ENCODE results near the gene SIRT7.

The SIRT7 gene

DNA sequence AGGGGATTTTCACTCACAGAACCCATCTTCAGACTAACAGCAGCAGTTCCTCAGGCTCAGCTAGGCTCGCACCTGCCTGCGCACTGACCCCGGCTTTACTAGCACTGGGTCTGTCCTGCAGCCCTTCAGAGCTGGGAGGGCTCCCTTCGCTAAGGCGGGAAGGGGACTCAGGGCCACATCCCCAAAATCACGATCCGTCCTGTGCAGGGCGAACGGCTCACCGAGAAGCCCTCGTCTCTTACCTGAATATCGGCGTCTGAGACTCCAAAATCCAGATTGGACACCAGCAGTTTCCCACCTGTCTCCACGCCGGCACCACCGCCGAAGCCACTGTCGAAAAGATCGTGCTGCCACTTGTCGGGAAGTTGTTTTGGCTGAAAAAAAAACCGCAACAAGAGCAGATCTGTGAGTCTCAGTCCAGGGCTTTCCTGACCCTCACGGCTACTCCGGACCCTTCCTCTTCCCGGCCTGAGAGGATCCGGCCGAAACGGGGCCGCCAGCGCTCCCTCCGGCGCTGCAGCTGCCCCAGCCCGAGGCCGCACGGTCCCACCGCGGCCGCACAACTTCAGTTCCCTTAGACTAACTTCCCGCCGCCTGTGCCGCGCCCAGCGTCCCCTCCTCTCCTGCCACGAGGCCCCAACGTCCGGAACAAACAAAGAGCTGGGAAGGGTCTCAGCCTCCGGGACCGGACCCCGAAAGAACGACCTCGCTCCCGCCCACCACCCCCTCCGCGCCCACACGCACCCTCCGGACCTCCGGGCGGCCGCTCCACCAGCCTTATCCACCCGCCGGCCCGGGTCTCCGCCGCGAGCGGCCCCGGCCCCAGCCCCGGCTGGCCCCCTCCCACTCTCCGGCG, 27.3 kb downstream of the SIRT7 start:
- TF ChIP-seq, protein P1, sequence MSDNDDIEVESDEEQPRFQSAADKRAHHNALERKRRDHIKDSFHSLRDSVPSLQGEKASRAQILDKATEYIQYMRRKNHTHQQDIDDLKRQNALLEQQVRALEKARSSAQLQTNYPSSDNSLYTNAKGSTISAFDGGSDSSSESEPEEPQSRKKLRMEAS (IDR thresholded peaks at IDR 0.05), result peak; percentile 30; the same call in 1 of the 2 replicates
- TF ChIP-seq TAF1 (IDR thresholded peaks at IDR 0.05; ENCODE audit: low read depth) (no peak), FOXM1 (IDR thresholded peaks at IDR 0.05; ENCODE audit: borderline replicate concordance, low read depth) (no peak)

DNA sequence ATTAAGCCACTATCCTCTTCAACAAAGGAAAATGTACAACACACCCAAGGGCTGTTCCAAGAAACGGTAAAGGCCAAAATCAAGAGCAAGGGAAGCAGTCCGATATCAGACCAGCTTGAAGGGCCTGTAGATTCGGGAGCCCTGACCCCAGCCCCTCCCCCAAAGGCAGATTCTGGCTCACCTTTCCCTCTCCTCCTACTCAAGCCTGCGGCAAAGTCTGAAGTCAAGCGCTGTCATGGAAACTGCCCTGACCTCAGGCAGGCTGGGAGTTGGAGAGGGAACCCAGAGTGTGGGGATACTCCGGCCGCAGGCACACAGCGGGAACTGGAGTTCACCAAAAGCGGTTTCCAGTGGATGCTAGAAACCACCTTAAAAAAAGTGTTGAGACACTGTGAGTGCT, 28.4 kb downstream of the SIRT7 start:
- no peak for TF ChIP-seq CREB1 (IDR thresholded peaks at IDR 0.05; ENCODE audit: low read depth)
- no peak for TF ChIP-seq ZBTB7A (IDR thresholded peaks at IDR 0.05; ENCODE audit: low read depth)
- no peak for TF ChIP-seq RAD21 (IDR thresholded peaks at IDR 0.05; ENCODE audit: low read depth)
- TF ChIP-seq, protein P1 (IDR thresholded peaks at IDR 0.05), result no peak
- no peak for TF ChIP-seq NFIC (IDR thresholded peaks at IDR 0.05)
- TF ChIP-seq EGR1 (IDR thresholded peaks at IDR 0.05), result no peak
- no peak for TF ChIP-seq CEBPB (IDR thresholded peaks at IDR 0.05)
- no peak for TF ChIP-seq FOXM1 (IDR thresholded peaks at IDR 0.05; ENCODE audit: borderline replicate concordance, low read depth)
- TF ChIP-seq EP300 (IDR thresholded peaks at IDR 0.05; ENCODE audit: borderline replicate concordance), result no peak
- TF ChIP-seq, protein P2, sequence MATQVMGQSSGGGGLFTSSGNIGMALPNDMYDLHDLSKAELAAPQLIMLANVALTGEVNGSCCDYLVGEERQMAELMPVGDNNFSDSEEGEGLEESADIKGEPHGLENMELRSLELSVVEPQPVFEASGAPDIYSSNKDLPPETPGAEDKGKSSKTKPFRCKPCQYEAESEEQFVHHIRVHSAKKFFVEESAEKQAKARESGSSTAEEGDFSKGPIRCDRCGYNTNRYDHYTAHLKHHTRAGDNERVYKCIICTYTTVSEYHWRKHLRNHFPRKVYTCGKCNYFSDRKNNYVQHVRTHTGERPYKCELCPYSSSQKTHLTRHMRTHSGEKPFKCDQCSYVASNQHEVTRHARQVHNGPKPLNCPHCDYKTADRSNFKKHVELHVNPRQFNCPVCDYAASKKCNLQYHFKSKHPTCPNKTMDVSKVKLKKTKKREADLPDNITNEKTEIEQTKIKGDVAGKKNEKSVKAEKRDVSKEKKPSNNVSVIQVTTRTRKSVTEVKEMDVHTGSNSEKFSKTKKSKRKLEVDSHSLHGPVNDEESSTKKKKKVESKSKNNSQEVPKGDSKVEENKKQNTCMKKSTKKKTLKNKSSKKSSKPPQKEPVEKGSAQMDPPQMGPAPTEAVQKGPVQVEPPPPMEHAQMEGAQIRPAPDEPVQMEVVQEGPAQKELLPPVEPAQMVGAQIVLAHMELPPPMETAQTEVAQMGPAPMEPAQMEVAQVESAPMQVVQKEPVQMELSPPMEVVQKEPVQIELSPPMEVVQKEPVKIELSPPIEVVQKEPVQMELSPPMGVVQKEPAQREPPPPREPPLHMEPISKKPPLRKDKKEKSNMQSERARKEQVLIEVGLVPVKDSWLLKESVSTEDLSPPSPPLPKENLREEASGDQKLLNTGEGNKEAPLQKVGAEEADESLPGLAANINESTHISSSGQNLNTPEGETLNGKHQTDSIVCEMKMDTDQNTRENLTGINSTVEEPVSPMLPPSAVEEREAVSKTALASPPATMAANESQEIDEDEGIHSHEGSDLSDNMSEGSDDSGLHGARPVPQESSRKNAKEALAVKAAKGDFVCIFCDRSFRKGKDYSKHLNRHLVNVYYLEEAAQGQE (IDR thresholded peaks at IDR 0.05; ENCODE audit: low read depth), result no peak
- TF ChIP-seq TEAD4 (IDR thresholded peaks at IDR 0.05), result no peak
- TF ChIP-seq, protein P3, sequence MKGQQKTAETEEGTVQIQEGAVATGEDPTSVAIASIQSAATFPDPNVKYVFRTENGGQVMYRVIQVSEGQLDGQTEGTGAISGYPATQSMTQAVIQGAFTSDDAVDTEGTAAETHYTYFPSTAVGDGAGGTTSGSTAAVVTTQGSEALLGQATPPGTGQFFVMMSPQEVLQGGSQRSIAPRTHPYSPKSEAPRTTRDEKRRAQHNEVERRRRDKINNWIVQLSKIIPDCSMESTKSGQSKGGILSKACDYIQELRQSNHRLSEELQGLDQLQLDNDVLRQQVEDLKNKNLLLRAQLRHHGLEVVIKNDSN (IDR thresholded peaks at IDR 0.05), result no peak
- no peak for TF ChIP-seq YY1 (IDR thresholded peaks at IDR 0.05; ENCODE audit: low read depth)
- TF ChIP-seq TCF12 (IDR thresholded peaks at IDR 0.05; ENCODE audit: low read depth), result no peak
- TF ChIP-seq TAF1 (IDR thresholded peaks at IDR 0.05; ENCODE audit: low read depth), result no peak

DNA sequence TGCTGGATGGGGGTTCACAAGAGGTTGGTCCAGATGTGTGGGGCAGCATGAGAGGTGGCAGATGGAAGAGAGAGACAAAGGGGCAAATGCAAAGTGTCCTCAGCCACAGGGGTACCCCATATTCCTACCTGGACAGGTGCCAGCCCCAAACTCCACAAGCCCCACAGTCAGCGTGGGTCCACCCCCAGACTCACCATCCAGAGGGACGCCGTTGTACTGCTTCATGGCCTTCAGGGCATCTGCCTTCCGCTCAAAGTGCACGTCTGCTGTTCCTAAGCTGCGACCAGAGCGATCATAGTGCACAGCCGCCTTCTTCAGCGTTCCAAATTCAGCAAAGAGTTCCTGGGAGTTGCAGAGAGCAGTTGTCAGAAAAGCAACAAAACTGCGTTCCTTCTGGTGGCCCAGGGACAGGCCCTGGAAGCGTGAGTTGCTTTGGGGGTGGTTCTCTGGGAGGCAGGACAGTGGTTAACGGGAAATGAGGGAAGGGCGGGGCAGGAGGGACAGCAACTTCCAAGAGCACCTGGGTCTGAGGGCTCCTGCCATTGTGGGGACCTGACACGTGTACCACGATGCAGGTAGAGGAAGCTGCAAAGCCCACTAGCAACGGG, 28.9 kb downstream of the SIRT7 start:
- TF ChIP-seq TCF12 (IDR thresholded peaks at IDR 0.05; ENCODE audit: low read depth) (no peak), EP300 (IDR thresholded peaks at IDR 0.05; ENCODE audit: borderline replicate concordance) (no peak), ZBTB7A (IDR thresholded peaks at IDR 0.05; ENCODE audit: low read depth) (no peak), RAD21 (IDR thresholded peaks at IDR 0.05; ENCODE audit: low read depth) (no peak), FOXM1 (IDR thresholded peaks at IDR 0.05; ENCODE audit: borderline replicate concordance, low read depth) (no peak), CEBPB (IDR thresholded peaks at IDR 0.05) (no peak)
- TF ChIP-seq, protein P1 (IDR thresholded peaks at IDR 0.05), result no peak

DNA sequence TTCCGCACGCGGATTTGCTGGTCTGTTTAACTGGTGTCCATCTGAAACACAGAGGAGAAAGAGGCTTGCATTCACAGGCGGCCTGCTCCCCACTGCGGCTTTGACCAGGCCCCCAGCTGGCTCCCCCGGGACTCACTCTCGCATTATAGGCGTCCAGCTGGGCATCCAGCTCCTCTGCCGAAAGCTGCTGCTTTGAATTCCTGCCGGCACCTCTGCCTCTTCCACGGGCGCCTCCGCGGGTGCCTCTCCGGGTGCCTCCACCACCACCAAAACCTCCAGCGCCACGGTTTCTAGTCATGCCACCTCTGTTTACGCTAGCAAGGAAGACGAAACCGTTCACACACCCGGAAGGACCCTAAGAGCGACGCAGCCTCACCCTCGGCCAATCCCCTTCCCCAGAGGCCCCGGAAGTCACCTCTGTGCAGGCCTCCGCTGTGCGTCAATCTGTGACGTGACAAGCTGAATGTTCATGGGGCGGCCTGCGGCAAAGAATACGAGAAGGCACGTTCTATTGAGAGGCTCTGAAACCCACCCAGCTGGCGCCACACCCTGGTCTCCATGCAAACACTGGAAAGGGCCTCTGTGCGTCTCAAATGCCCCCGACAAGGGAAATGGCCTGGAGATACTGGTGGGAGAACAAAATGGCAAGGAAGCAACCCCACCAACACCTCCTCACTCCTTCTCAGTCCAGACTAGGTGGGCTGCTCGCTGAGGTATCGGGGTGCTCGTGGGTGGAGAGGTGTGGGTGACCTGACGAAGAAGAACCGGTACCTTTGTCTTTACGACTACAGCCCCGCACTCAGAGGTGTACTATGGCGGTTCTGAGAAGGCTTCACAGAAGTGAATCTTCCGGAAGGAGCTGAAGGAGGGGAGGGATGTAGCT, 29.6 kb downstream of the SIRT7 start:
- TF ChIP-seq TCF12 (IDR thresholded peaks at IDR 0.05; ENCODE audit: low read depth), result no peak
- TF ChIP-seq RAD21 (IDR thresholded peaks at IDR 0.05; ENCODE audit: low read depth), result no peak
- TF ChIP-seq EGR1 (IDR thresholded peaks at IDR 0.05), result no peak
- TF ChIP-seq TAF1 (IDR thresholded peaks at IDR 0.05; ENCODE audit: low read depth), result no peak
- no peak for TF ChIP-seq YY1 (IDR thresholded peaks at IDR 0.05; ENCODE audit: low read depth)
- TF ChIP-seq FOXM1 (IDR thresholded peaks at IDR 0.05; ENCODE audit: borderline replicate concordance, low read depth), result no peak
- TF ChIP-seq, protein P3 (IDR thresholded peaks at IDR 0.05), result no peak
- no peak for TF ChIP-seq EP300 (IDR thresholded peaks at IDR 0.05; ENCODE audit: borderline replicate concordance)

DNA sequence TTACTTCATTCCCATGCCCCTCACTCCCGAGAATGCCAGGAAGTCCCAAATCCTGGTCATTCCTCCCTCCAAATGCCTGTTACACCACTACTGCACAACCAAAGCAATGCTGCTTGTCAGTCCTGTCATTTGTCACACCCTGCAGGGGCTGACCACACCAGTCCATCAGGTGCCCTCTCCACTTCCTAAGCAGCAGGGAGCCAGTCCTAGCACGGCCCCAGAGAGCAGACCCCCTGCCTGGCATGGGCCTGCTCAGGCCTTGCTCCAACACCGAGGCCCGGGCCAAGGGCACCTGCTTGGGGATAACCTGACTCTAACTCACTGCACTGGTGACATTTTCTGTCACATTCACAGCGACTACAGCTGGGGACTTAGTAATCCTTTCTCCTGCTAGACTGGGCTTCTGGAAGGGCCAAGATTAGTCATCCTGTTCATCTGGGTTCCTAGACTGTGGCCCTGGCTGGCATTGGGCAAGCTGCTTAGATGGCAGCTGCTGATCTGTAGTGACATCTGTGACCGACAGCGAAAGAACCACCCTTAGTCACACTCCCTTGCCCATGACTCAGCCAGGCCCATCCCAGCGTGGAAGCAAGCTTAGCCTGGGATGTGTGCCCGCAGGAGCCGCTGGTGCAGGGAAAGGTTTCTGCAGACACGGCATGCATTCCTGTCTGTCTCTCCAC, 32.0 kb downstream of the SIRT7 start:
- TF ChIP-seq TCF12 (IDR thresholded peaks at IDR 0.05; ENCODE audit: low read depth) (no peak), EGR1 (IDR thresholded peaks at IDR 0.05) (no peak), NFIC (IDR thresholded peaks at IDR 0.05) (no peak), TEAD4 (IDR thresholded peaks at IDR 0.05) (no peak), EP300 (IDR thresholded peaks at IDR 0.05; ENCODE audit: borderline replicate concordance) (no peak), TAF1 (IDR thresholded peaks at IDR 0.05; ENCODE audit: low read depth) (no peak)
- TF ChIP-seq, protein P1 (IDR thresholded peaks at IDR 0.05), result no peak
- TF ChIP-seq, protein P2 (IDR thresholded peaks at IDR 0.05; ENCODE audit: low read depth), result no peak

Data from Ishikawa (cell line).